Pancreas (tissue), 10 donors: ENCODE measurements around the gene PSMA3. TPM values are rescaled to one million over a fixed set of nuclear protein-coding genes. Genes with fewer than 3 reads are reported as not detected.

Source experiments
- ATAC-seq, 4 donors: fragments of 200-7000 bp; cut with Tn5 transposase; one replicate each; pipeline versions ENCODE4 v1.8.0 to v1.9.1; 2020; ENCODE audit warnings: mild to moderate bottlenecking in 4 of 4, moderate library complexity in 4 of 4
- DNase-seq, 6 donors: peaks; one replicate each; pipeline ENCODE4 v3.0.0-alpha.2; 2020
- FAIRE-seq: peaks from 2 replicates; lab custom pipeline; 2012; peaks lifted over from hg19 to GRCh38; lab: Jason Lieb, UNC
- H3K27ac ChIP-seq, 4 donors: fragments of 200-600 bp; sonication (generic); 1 replicate in 3 of 4; 2 replicates in 1 of 4; pipeline versions ENCODE4 v1.5.0 to v1.8.0; 2020
- H3K27me3 ChIP-seq, 4 donors: fragments of 200-600 bp; one replicate each; pipeline ENCODE4 v1.8.0; 2021
- H3K36me3 ChIP-seq, 3 donors: fragments of 200-600 bp; sonication (generic) in 1 of 3; one replicate each; pipeline versions ENCODE4 v1.5.0 to v1.8.0; 2020 to 2021
- H3K4me1 ChIP-seq, 3 donors: fragments of 200-600 bp; one replicate each; pipeline ENCODE4 v1.8.0; 2021
- H3K4me3 ChIP-seq, 4 donors: fragments of 200-600 bp; sonication (generic) in 2 of 4; one replicate each; pipeline versions ENCODE4 v1.5.0 to v1.8.0; 2020 to 2021
- H3K9me3 ChIP-seq, 4 donors: fragments of 200-600 bp; one replicate each; pipeline ENCODE4 v1.8.0; 2021
- CTCF ChIP-seq, 4 donors: fragments of 200-600 bp; sonication (generic) in 3 of 4; IDR thresholded peaks; one replicate each; pipeline versions ENCODE4 v1.5.0 to v1.8.0; 2021; ENCODE audit warnings: antibody characterized with exemption in 4 of 4
- WGBS, 2 donors: extraction: QIAGEN DNeasy Blood & Tissue Kit; methylation state at CpG; one replicate each; pipeline ENCODE4 v1.1.7; 2013; 5-methylcytosine and 5-hydroxymethylcytosine counted together
- intact Hi-C, 3 donors: fragments of 100-400 bp; cut with DNase I; formaldehyde crosslinking; loops; one replicate each; pipeline versions ENCODE4 v1.11.1 to v1.14.2; 2022
- polyA plus RNA-seq, 2 donors: library from polyadenylated mRNA; stranded (reverse); fragments of 200-250 nt; gene quantifications; one replicate each; pipeline ENCODE4 v1.2.3, GENCODE V29; 2013
- total RNA-seq, 6 donors: library from RNA; stranded (reverse); fragmentation: NEBNext Ultra II Directional in 4 of 6; extraction: Animal tissue kit (Norgen Biotek cat#: 25700) in 4 of 6; gene quantifications; one replicate each; pipeline versions ENCODE4 v1.2.1 to v1.2.4, GENCODE V29; 2021 to 2023
- donor health status: healthy with polysubstance abuse.
- donor health status: DM: no; HTN: no; CAD: no; lungs with moderate emphysema.
- donor health status: DM: no; HTN: no; CAD: no.
- donor health status: control.
- donor health status: control.
- donor health status: Bipolar disorder and iron deficiency.
- donor health status: DM: yes; HTN: yes; CAD: no.
- donor health status: DM: no; HTN: no; CAD: no.
- donor health status: DM: no; HTN: no; CAD: no.
- donor health status: DM: yes; HTN: yes; CAD: no.

Gene PSMA3
- total and polyA plus RNA-seq, 8 donors: 40.0 to 74.7 (median 62.6) TPM

- Histone ChIP-seq H3K27me3 (no peaks in the 10 kb centered on the region), H3K4me1 (peaks cover 0 to 30% (median 7%) of the 10 kb centered on the region in 3 donors), H3K36me3 (peaks cover 0 to 29% (median 4%) of the 10 kb centered on the region in 3 donors), H3K4me3 (no peak overlapping the region), H3K27ac (no peak overlapping the region), H3K9me3 (no peaks in the 10 kb centered on the region)
- intact Hi-C loops: no loop called here
- FAIRE-seq: no peak
- WGBS, 2 donors: 65 to 76% methylated on average over 3 of the region's 3 CpGs
- no peak for TF ChIP-seq CTCF (IDR thresholded peaks at IDR 0.05)
- ATAC-seq: no peak
- no peak for DNase-seq
These were observed 43.6 kb downstream of the PSMA3 start for GRCh38 chr14:58288106-58288792.

GRCh38 chr14:58291646-58292045 is 47.0 kb downstream of the PSMA3 start:
- FAIRE-seq: no peak
- peaks cover 0 to 24% (median 4%) of the 10 kb centered on the region in 3 donors for H3K36me3 ChIP-seq
- no peak for TF ChIP-seq CTCF (IDR thresholded peaks at IDR 0.05)
- no peaks in the 10 kb centered on the region for H3K27me3 ChIP-seq
- H3K9me3 ChIP-seq: no peaks in the 10 kb centered on the region
- intact Hi-C loops: loop anchor here in 1 of 3 donors (10.0 kb wide), 1 partner anchor 47 kb away; the partner anchor contains the start of gene PSMA3
- no peak for DNase-seq
- WGBS, 2 donors: 40 to 60% methylated on average over 5 of the region's 5 CpGs
- H3K4me1 ChIP-seq: peaks cover 0 to 26% (median 0%) of the 10 kb centered on the region in 3 donors
- no peak overlapping the region for H3K4me3 ChIP-seq
- ATAC-seq: no peak
- no peak overlapping the region for H3K27ac ChIP-seq

GRCh38 chr14:58292187-58292586 is 47.5 kb downstream of the PSMA3 start:
- no peak for FAIRE-seq
- Histone ChIP-seq H3K36me3 (peaks cover 0 to 24% (median 4%) of the 10 kb centered on the region in 3 donors), H3K9me3 (no peaks in the 10 kb centered on the region), H3K27me3 (no peaks in the 10 kb centered on the region), H3K4me3 (no peak overlapping the region), H3K27ac (no peak overlapping the region), H3K4me1 (peaks cover 0 to 20% (median 0%) of the 10 kb centered on the region in 3 donors)
- ATAC-seq: no peak
- 81 to 86% methylated on average over 3 of the region's 3 CpGs for WGBS, 2 donors
- DNase-seq: no peak
- intact Hi-C loops: loop anchor here in 1 of 3 donors (10.0 kb wide), 1 partner anchor 47 kb away; the partner anchor contains the start of gene PSMA3
- TF ChIP-seq CTCF (IDR thresholded peaks at IDR 0.05): no peak

- DNase-seq: no peak
- ATAC-seq: no peak
- H3K27me3 ChIP-seq: no peaks in the 10 kb centered on the region
- no peak overlapping the region for H3K27ac ChIP-seq
- no peaks in the 10 kb centered on the region for H3K9me3 ChIP-seq
- no peak for TF ChIP-seq CTCF (IDR thresholded peaks at IDR 0.05)
- intact Hi-C loops: loop anchor here in 1 of 3 donors (10.0 kb wide), 1 partner anchor 49 kb away; the partner anchor contains the start of gene PSMA3
- H3K4me3 ChIP-seq: no peak overlapping the region
- FAIRE-seq: no peak
- H3K36me3 ChIP-seq: peaks cover 0 to 20% (median 4%) of the 10 kb centered on the region in 3 donors
- H3K4me1 ChIP-seq: peaks cover 0 to 7% (median 0%) of the 10 kb centered on the region in 3 donors
- 97 to 99% methylated on average over 7 of the region's 7 CpGs for WGBS, 2 donors
These were observed 49.6 kb downstream of the PSMA3 start for GRCh38 chr14:58294201-58294600.

- peak overlapping the region in 2 of 4 donors; percentile 82 to 96 for H3K27ac ChIP-seq
- peaks cover 10 to 25% (median 16%) of the 10 kb centered on the region in 3 donors for H3K4me1 ChIP-seq
- DNase-seq: no peak
- no peaks in the 10 kb centered on the region for H3K36me3 ChIP-seq
- FAIRE-seq: no peak
- intact Hi-C loops: loop anchor here in 1 of 3 donors (10.0 kb wide), 1 partner anchor 52 kb away; the partner anchor contains the start of gene PSMA3
- no peak for TF ChIP-seq CTCF (IDR thresholded peaks at IDR 0.05)
- no peaks in the 10 kb centered on the region for H3K9me3 ChIP-seq
- H3K27me3 ChIP-seq: no peaks in the 10 kb centered on the region
- 2 to 3% methylated on average over 3 of the region's 3 CpGs for WGBS, 2 donors
- ATAC-seq: no peak
- peak overlapping the region; percentile 34 to 67 (median 50) for H3K4me3 ChIP-seq
These were observed 52.1 kb downstream of the PSMA3 start for GRCh38 chr14:58296726-58297125.
